SU-DHL-6 (cell line): Measurements from ENCODE around the gene LTA.
A peak's percentile ranks its signal among the peaks of the same experiment; 100 is the strongest.

Experiments
- H2AFZ ChIP-seq: fragments of 200-600 bp; sonication (generic); 2 replicates; pipeline ENCODE4 v1.6.1; 2014; ENCODE audit warnings: low read depth, mild to moderate bottlenecking, moderate library complexity, mixed read lengths, antibody characterized with exemption, low read length; ENCODE audit not compliant: severe bottlenecking
- H3F3A ChIP-seq: fragments of 200-600 bp; shearing (Covaris generic); 2 replicates; pipeline ENCODE4 v1.6.0; 2016; ENCODE audit warnings: antibody characterized with exemption, mild to moderate bottlenecking; ENCODE audit not compliant: insufficient read depth
- H3K27ac ChIP-seq: fragments of 200-600 bp; sonication (generic); 2 replicates; pipeline ENCODE4 v1.5.1; 2016; ENCODE audit warnings: low read depth, mild to moderate bottlenecking, low read length, moderate library complexity, mixed read lengths
- H3K27me3 ChIP-seq: fragments of 200-600 bp; sonication (generic), shearing (Covaris generic); 2 replicates; pipeline ENCODE4 v1.6.0; 2014; ENCODE audit warnings: mild to moderate bottlenecking, low read length
- H3K36me3 ChIP-seq: fragments of 200-600 bp; sonication (generic); 2 replicates; pipeline ENCODE4 v1.6.1; 2014; ENCODE audit warnings: mild to moderate bottlenecking, low read length, mixed read lengths
- H3K4me2 ChIP-seq: fragments of 300-600, 200-600 bp; shearing (Covaris generic), sonication (generic); 2 replicates; pipeline ENCODE4 v1.6.0; 2014; ENCODE audit warnings: low read length, low read depth, mild to moderate bottlenecking; ENCODE audit not compliant: poor library complexity, severe bottlenecking
- H3K4me3 ChIP-seq: fragments of 200-600 bp; sonication (generic); 2 replicates; pipeline ENCODE4 v1.5.1; 2014; ENCODE audit warnings: antibody characterized with exemption, low read length, mild to moderate bottlenecking, mixed read lengths; ENCODE audit not compliant: insufficient read depth, poor library complexity, severe bottlenecking
- H3K79me2 ChIP-seq: fragments of 200-600 bp; sonication (generic); 2 replicates; pipeline ENCODE4 v1.6.1; 2014; ENCODE audit warnings: mild to moderate bottlenecking, low read length, moderate library complexity; ENCODE audit not compliant: insufficient read depth
- H3K9ac ChIP-seq: fragments of 200-600 bp; sonication (generic); 2 replicates; pipeline ENCODE4 v1.7.0; 2014; ENCODE audit warnings: mild to moderate bottlenecking, low read length
- H3K9me2 ChIP-seq: fragments of 200-600 bp; sonication (generic); replicated peaks from 2 replicates; pipeline ENCODE4 v1.6.1; 2014; ENCODE audit warnings: low read length; ENCODE audit not compliant: insufficient read depth
- H3K9me3 ChIP-seq: fragments of 200-600 bp; sonication (generic); 2 replicates; pipeline ENCODE4 v1.6.1; 2014; ENCODE audit warnings: low read length, mixed read lengths; ENCODE audit not compliant: insufficient read depth
- H4K20me1 ChIP-seq: fragments of 200-600 bp; sonication (generic); 2 replicates; pipeline ENCODE4 v1.6.1; 2014; ENCODE audit warnings: low read depth, mild to moderate bottlenecking, antibody characterized with exemption, low read length, moderate library complexity, mixed read lengths
- CTCF ChIP-seq: fragments of 200-600 bp; sonication (generic); IDR thresholded peaks from one replicate; pipeline ENCODE4 v1.5.1; 2017; ENCODE audit warnings: antibody characterized with exemption, mild to moderate bottlenecking, low read length, moderate library complexity; ENCODE audit not compliant: insufficient read depth, poor library complexity, severe bottlenecking
- EZH2phosphoT487 ChIP-seq: fragments of 200-600 bp; sonication (generic), shearing (Covaris generic); conservative IDR thresholded peaks from 2 replicates; pipeline ENCODE4 v1.6.1; 2018; ENCODE audit warnings: mild to moderate bottlenecking, antibody characterized with exemption, low read length, moderate library complexity, mixed read lengths

The LTA gene

GRCh38 chr6:31559958-31560696, 12.0 kb upstream of the LTA start:
- Histone ChIP-seq H3F3A (peaks cover 73% of the 10 kb centered on the region), H3K4me2 (peak overlapping the region; percentile 77), H3K27me3 (no peaks in the 10 kb centered on the region), H3K9ac (peak overlapping the region; percentile 69), H3K79me2 (peaks cover 8% of the 10 kb centered on the region; the same call in 1 of the 2 replicates), H4K20me1 (no peaks in the 10 kb centered on the region), H3K9me2 (no peaks in the 10 kb centered on the region), H3K4me3 (peak overlapping the region; percentile 41), H3K27ac (peak overlapping the region; percentile 94), H3K36me3 (no peaks in the 10 kb centered on the region), H2AFZ (no peak overlapping the region), H3K9me3 (no peaks in the 10 kb centered on the region)
- TF ChIP-seq CTCF = no peak
- TF ChIP-seq EZH2phosphoT487 = no peak

DNA sequence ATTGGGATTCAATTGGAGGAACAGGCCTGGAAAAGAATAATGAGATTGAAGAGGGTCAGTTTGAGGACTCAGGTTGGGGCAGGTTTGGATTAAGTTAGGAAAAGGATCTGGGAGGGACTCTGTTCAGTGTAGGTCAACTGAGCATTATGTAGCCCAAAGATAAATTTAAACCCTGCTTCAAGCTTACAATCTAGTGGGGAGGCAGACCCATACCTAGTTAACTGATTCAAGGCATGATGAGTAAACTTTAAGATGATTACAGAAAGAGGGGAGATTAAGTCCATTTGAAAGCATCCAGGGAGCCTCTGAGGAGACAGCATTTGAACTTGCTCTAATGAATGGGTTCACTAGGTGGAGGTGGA, 11.4 kb upstream of the LTA start:
- H3K79me2 ChIP-seq = peaks cover 8% of the 10 kb centered on the region; the same call in 1 of the 2 replicates
- no peaks in the 10 kb centered on the region for H3K9me3 ChIP-seq
- peak overlapping the region; percentile 0 for H3K4me3 ChIP-seq
- H3F3A ChIP-seq = peaks cover 78% of the 10 kb centered on the region
- H2AFZ ChIP-seq = no peak overlapping the region
- no peaks in the 10 kb centered on the region for H3K36me3 ChIP-seq
- no peaks in the 10 kb centered on the region for H3K9me2 ChIP-seq
- H3K9ac ChIP-seq = peak overlapping the region; percentile 69
- no peaks in the 10 kb centered on the region for H3K27me3 ChIP-seq
- H4K20me1 ChIP-seq = no peaks in the 10 kb centered on the region
- TF ChIP-seq CTCF (no peak), EZH2phosphoT487 (no peak)
- peak overlapping the region; percentile 94 for H3K27ac ChIP-seq
- peak overlapping the region; percentile 77 for H3K4me2 ChIP-seq

DNA sequence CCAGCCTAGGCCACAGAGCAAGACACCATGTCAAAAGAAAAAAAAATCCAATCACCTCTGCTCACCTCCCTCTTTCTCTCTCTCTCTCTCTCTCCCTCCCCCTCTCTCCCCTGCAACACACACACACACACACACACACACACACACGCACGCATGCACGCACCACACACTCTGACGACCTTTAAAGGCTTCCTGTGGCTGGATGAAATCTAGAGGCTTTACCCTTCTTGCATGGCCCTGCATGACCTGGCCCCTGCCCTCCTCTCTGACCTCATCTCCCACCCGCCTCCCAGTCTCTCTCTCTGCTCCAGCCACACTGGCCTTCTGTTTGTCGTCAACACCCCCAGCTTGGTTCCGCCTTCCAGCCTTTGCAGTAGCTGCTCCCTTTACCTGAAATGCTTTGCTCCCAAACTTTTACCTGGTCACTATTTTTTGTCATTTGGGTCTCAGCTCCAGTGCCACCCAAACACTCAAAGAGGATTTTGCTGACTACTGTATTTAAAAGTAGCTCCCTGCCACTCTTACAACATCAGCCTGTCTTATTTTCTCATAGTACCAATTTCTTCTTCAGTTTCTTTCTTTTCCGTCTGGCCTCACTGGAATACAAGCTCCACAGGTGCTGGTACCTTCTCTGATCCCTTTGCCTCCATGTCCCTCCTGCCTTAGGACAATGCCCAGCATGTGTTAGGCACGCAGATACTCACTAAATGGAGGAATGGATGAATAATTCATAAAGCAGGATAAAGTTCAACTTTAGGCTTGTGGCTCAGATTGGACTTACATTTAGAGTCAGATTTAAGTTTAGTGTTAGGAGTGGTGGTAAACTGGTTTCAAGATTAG, 4.3 kb upstream of the LTA start:
- H3F3A ChIP-seq = peaks cover 72% of the 10 kb centered on the region
- H3K4me3 ChIP-seq = no peak overlapping the region
- H3K27me3 ChIP-seq = no peaks in the 10 kb centered on the region
- peak overlapping the region; percentile 84 for H3K9ac ChIP-seq
- no peaks in the 10 kb centered on the region for H4K20me1 ChIP-seq
- TF ChIP-seq CTCF = no peak
- no peak for TF ChIP-seq EZH2phosphoT487
- H3K79me2 ChIP-seq = peaks cover 51% of the 10 kb centered on the region
- H3K9me3 ChIP-seq = no peaks in the 10 kb centered on the region
- H3K9me2 ChIP-seq = no peaks in the 10 kb centered on the region
- no peaks in the 10 kb centered on the region for H3K36me3 ChIP-seq
- H2AFZ ChIP-seq = no peak overlapping the region
- H3K4me2 ChIP-seq = peak overlapping the region; percentile 86
- peak overlapping the region; percentile 92 for H3K27ac ChIP-seq
